HG02759 (cell line): Measurements from ENCODE around the gene SEMA6B.
"Not testable (repeated sequence)": the region's sequence is repeated elsewhere in the genome, so short reads cannot be mapped to it uniquely, and the experiment has no call there.

Experiments
- ATAC-seq: cut with Tn5 transposase; IDR thresholded peaks from one replicate; pipeline ENCODE4 v1.9.1; 2021; ENCODE audit warnings: mild to moderate bottlenecking, moderate library complexity; ENCODE audit not compliant: unreplicated experiment

SEMA6B gene, protein sequence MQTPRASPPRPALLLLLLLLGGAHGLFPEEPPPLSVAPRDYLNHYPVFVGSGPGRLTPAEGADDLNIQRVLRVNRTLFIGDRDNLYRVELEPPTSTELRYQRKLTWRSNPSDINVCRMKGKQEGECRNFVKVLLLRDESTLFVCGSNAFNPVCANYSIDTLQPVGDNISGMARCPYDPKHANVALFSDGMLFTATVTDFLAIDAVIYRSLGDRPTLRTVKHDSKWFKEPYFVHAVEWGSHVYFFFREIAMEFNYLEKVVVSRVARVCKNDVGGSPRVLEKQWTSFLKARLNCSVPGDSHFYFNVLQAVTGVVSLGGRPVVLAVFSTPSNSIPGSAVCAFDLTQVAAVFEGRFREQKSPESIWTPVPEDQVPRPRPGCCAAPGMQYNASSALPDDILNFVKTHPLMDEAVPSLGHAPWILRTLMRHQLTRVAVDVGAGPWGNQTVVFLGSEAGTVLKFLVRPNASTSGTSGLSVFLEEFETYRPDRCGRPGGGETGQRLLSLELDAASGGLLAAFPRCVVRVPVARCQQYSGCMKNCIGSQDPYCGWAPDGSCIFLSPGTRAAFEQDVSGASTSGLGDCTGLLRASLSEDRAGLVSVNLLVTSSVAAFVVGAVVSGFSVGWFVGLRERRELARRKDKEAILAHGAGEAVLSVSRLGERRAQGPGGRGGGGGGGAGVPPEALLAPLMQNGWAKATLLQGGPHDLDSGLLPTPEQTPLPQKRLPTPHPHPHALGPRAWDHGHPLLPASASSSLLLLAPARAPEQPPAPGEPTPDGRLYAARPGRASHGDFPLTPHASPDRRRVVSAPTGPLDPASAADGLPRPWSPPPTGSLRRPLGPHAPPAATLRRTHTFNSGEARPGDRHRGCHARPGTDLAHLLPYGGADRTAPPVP

DNA sequence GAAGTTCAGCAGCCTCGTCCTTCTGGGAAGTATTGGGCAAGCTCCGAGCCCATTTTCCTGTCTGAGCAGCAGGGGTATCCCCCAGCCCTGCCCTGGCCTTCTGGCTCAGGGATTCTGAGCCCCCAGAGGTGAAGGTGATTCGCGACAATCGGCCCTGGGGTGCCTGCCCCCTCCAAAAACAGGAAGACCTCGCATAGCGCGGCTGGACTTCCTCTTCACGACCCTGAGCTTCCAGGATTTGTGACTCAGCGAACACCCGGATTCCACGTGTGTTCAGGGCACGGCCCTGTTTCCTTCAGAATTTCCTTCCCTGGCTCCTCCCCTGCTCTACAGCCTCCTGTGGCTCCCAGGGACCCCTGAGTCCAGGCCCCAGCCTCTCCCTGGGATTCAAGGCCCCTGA, at the start of gene SEMA6B:
Gene SEMA6B, minus strand, starts transcription at position 116 of the 400 bp plus-strand sequence. CDS start 1,227 bp downstream, outside the sequence.
- no peak for ATAC-seq

DNA sequence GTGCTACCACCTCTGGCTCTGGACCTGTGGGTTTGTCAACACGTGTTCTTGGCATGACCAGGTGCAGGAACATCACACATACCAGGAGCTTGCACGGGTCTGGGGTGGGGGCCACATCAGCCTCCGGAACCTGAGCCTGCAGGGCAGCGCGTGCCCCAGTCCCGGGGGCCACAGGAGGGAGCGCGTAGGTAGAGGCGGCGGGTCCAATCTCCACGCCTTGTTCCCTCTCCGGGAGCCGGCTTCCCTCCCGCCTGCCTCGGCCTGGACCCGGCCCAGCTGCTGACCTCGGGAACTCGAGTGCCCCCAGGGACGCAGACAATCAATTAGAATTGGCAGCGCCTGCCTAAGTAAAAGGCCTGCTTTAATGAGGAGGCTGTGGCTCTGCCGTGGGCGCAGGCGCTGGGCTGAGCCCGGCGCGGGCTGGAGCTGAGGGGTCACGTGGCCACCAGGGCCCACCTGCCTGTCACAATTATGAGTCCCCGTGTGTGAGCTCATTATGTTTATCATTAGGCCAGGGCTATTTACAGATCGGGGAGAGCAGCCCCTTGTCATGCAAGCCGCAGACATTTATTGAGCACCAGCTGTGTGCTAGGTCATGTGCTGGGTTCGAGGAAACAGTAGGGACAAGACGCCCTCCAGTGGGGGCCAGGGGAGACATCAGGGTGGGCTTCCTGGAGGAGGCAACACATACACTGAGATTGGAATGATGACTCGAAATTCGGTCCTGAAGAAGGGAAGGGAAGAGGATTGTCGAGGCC, 47.6 kb upstream of the SEMA6B start:
- no peak for ATAC-seq

DNA sequence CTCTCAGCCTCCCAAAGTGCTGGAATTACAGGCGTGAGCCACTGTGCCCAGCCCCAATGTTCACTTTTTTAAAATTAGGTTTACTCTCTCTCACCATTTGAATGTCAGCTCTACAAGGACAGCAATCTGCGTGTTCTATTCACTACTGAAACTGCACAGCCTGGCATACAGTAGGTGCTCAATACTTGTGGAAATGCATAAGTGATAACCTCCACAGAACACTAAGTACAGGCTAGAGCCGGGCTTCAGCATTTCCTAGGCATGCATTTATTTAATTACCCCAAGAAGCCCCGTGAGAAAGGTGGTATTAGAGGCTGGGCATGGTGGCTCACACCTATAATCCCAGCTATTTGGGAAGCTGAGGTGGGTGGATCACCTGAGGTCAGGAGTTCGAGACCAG, 46.7 kb upstream of the SEMA6B start:
- ATAC-seq = no peak

DNA sequence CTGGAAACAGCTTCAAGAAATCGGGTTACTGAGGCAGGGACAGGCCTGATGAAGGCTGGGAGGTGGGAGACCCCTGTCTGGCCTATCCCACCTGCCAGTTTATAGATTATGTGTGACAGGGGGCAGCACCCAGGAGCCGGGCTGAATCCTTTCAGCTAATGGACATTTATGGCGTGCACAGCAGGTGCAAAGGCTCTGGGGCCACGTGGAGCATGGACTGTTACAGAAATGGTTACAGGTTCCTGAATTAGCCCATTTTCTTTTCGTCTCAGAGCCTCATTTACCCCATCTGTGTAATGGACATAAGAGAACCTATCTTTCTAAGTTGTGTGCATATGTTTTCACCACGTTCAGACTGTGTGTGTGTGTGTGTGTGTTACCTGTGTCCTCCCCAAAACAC, 45.4 kb upstream of the SEMA6B start:
- ATAC-seq = no peak

DNA sequence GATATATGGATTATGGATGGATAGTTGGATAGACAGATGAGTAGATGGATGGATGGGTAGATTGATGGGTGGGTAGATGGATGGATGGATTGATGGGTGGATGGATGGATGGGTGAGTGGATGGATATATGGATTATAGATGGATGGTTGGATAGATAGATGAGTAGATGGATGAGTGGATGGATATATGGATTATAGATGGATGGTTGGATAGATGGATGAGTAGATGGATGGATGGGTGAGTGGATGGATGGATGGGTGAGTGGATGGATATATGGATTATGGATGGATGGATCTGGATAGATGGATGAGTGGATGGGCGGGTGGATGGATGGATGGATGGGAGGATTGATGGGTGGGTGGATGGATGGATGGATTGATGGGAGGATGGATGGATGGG, 43.4 kb upstream of the SEMA6B start:
- no peak for ATAC-seq

DNA sequence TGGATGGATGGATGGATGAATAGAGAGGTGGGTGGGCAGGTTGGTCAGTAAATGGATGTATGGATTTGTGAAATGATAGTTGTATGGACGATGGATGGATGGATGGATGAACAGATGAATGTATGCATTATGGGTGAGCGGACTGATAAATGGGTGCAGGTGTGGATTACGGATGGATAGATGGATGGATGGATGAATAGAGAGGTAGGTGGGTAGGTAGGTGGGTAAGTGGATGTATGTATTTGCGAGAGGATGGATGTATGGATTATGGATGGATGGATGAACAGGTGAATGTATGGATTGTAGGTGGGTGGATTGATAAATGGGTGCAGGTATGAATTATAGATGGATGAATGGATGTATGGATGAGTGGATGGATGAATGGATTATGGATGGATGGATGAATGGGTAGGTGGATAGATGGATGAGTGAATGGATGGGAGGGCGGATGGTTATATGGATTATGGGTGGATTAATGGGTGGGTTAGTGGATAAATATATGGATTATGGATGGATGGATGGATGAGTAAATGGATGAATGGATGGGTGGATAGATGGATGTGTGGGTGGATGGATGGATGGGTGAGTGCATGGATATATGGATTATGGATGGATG, 42.8 kb upstream of the SEMA6B start:
- no peak for ATAC-seq

DNA sequence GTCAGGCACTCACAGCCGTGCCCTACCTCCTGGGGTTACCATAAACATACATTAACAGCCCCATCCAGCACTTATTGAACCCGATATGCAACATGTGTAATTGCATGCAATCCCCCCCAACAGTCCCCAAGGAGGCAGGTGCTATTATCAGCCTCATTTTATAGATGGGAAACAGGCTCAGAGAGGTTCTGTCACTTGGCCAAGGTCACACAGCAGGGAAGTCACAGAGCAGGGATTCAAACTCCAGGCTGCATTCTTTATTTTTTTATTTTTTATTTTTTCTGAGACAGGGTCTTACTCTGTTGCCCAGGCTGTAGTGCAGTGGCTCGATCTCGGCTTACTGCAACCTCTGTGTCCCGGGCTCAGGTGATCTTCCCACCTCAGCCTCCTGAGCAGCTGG, 41.4 kb upstream of the SEMA6B start:
- ATAC-seq = no peak

DNA sequence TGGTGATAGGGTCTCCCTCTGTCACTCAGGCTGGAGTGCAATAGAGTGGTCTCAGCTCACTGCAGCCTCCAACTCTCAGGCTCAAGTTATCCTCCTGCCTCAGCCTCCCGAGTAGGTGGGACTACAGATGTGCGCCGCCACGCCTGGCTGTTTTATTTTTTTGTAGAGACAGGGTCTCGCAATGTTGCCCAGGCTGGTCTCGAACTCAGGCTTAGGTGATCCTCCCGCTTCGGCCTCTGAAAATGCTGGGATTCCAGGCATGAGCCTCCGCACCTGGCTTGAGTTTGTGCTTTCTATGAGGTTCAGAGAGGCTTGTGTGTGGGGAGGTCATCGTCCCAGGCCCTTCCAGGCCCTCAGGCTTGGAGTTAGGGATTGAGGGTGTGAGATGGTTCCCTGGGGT, 40.6 kb upstream of the SEMA6B start:
- no peak for ATAC-seq

DNA sequence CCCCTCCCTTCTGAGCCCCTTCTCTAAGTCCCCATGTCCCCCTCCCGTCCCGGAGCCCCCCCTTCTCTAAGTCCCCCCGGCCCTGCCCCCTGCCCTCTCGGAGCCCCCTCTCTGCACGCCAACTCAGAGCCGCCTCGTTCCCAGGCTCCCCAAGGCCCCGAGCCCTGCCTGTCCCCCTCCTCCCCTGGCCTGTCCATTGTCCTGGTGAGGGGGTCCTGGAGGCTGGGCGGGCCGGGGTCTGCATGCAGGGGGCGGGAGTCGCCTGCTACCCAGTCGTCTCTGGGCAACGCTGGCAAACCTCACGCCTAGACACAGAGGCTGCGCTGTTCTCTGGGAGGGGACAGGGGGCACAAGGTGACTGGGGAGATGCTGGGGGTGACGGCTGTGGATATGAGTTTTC, 39.2 kb upstream of the SEMA6B start:
- no peak for ATAC-seq

DNA sequence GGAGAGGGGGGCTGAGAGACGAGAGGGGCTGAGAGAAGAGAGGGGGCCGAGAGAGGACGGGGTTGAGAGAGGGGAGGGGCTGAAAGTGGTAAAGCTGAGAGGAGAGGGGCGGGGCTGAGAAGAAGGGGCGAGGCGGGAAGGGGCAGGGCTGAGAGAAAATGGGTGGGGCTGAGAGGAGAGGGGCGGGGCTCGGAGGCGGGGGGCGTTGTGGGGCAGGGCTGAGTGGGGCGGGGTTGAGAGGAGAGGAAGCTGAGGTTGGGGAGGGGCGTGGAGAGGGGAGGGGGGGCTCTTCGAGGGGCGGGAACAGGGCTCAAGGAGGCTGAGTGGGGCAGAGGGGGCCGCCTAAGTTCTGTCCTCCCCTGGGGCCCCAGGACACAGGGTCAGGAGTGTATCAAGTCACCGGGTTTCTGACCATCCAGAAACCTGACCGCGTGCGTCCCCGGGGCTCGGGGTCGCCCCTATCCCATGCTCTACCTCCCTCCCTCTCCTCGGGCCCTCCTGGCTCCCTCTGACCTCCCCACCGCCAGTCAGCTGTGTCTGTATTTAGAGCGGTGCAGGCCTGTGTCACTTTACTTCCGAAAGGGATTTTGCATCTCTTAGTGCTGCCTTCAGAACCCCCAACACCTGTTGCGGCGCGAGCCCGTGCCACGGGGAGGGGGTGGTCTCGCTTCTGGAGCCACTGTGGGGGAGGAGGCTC, 38.6 kb upstream of the SEMA6B start:
- ATAC-seq = no peak

DNA sequence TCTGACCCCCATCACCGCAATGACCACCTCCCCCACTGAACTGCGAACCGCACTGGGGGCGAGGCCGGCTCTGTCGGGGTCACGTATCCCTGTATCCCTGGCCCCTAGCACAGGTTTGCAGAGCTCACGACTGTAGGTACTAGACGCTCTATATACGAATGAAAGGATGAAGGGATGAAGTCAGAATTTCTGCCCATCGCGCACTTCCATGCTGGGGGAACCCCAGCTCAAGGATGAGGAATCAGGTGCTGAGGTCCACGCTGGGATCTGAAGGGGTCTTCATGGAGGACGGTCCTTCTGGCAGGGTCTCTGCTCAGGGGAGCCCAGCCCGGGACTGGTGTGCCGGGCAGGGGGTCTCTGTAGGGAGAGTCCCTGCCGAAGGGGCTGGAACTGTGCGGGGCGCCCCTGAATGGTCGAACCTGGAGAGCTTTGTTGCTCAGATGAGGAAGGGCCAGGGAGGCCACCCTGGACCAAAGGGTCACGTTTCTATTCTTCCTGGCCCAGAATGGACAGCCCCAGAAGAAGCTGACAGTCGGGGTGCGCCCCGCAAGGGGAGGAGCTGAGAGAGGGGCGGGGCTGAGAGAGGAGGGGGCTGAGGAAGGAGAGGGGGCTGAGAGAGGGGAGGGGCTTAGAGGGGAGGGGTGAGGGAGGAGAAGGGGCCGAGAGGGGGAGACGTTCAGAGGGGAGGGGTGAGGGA, 37.9 kb upstream of the SEMA6B start:
- ATAC-seq = no peak

DNA sequence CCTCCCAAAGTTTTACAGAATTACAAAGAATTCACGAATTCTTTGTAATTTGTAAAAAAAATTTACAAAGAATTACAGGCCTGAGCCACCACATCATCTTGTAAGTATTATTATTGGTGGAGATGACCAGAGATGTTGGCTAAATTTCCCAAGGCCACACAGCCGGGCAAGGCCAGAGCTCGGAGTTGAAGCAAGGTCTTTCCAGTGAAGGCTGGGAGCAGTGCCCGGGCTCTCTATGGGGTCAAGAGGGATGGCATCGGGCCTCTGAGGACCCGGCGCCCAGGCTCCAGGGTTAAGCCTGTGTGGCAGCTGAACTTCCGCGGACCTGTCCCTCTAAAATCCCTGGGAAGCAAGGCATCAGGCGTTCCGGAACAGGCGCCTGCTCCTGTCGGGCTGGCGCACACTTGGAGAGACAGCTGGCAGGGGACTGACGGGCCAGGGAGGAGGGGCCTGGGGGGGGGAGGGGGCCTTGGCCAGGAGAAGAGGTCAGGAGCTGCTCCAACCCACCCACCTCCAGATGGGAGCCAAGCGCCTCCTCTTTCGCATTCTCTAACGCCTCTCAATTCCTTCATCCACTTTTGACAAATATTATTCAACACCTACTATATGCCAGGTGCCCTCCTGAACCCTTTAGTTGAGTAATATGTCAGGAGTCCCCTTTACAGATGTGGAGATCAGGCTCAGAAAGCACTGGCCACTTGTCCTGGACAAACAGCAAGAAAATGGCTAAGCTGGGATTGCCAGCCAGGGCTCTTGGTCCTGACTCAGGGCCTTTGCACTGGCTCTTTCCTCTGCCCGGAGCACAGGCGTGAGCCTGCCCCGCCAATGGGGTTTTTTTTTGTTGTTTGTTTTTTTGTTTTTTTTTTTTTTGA, 36.8 kb upstream of the SEMA6B start:
- ATAC-seq = no peak

DNA sequence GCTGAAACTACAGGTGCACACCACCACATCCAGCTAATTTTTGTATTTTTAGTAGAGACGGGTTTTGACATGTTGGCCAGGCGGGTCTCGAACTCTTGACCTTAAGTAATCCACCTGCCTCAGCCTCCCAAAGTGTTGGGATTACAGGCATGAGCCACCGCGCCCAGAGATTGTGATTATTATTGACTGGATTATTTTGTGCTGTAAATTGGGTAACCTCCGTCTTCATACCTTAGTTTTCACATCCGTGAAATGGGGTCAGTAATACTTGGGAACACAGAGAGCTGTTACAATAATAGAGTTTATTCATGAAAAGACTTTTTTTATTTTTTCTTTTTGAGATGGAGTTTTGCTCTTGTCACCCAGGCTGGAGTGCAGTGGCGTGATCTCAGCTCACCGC, 35.7 kb upstream of the SEMA6B start:
- ATAC-seq = not testable (repeated sequence)

DNA sequence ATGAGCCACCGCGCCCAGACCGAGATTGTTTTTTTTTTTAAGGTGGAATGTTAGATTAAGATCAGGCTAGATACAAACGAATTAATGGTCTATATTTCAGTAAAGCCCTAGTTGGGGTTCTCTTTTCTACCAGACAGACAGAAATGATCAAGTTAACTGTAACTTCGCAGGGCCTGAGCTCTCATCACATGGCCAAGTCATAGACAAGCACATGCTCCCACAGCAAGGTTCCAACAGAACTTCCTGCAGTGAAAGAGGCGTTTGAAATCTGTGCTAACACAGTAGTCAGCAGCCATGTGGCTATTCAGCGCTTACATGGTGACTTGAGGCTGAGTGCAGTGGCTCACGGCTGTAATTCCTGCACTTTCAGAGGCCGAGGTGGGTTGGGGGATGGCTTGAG, 34.7 kb upstream of the SEMA6B start:
- no peak for ATAC-seq

DNA sequence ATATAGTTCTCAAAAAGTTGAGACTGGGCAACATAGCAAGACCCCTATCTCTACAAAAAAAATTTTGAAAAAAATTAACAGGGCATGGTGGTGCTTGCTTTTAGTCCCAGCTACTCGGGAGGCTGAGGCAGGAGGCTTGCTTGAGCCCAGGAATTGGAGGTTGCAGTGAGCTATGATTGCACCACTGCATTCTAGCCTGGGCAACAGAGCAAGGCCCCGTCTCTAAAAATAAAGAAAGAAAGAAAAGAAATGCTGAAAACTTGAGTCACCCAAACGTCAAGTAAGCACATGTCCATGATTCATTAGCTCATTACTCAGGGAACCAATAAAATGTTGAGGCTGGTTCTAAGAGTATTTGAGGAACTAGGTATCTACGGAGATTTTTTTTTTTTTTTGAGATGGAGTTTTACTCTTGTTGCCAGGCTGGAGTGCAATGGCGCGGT, 33.9 kb upstream of the SEMA6B start:
- ATAC-seq = no peak

DNA sequence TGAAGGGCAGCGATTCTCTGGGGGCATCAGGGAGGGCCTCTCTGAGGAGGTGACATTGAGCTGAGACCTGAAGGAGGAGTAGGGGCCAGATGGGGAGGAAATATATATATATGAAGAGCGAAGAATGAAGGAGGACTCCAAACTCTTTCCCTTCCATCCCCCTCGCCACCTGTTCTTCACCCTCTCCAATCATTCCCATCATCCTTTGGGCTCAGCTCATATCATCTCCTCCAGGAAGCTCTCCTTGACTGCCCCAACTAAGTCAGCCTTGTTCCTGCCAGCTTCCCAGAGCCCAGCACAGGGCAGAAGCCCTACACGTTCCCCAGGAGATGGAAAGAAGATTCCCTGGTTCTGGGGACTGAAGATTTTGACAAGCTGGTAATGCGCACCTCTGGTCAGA, 33.0 kb upstream of the SEMA6B start:
- ATAC-seq = no peak

DNA sequence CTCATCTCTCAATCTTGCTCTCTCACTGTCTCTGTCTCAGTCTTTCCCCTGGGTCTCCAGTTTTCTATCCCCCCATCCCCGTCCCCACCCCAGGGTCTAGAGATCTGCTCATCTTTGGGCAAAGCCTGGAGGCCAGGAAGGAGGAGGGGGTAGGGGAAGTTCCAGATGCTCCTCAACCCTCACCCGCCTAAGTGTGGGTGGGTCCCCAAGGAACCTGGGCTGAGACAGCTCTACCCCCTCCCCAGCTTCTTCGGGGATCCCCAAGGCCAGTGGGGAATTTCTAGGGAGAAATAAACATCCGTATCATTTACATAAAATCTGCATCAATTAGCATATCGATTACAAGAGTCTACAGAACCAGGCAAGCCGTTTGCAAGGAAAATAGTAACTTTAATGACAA, 31.8 kb upstream of the SEMA6B start:
- no peak for ATAC-seq

DNA sequence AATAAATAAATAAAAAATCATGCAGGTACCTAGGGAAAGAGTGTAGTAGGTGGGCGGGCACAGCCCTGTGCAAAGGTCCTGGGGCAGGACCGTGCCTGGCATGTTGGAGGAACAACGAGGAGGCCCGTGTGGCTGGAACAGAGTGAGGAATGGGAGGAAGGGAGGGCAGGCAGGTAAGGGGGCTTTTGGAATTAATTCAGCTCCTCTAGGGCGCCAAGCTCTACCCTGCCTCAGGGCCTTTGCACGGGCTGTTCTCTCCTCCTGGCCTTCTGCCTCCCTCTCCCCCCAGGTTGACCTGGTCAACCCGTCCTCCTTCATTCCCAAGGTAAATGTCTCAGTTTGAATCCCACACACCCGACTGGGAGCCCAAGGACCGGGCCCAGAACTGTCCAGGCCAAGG, 31.1 kb upstream of the SEMA6B start:
- ATAC-seq = no peak
